Measurements from ENCODE around the gene ACCS.

- TF ChIP-seq POLR2A (IDR thresholded peaks at IDR 0.05; ENCODE audit: low read depth, low read length) = no peak
- no peak for TF ChIP-seq CTCF (conservative IDR thresholded peaks at IDR 0.05; ENCODE audit: low read depth, low read length)
- TF ChIP-seq FOS (IDR thresholded peaks at IDR 0.05; ENCODE audit: low read depth, low read length) = no peak
- TF ChIP-seq MAZ (IDR thresholded peaks at IDR 0.05; ENCODE audit: borderline replicate concordance, low read depth, low read length) = no peak
- no peak for TF ChIP-seq RCOR1 (IDR thresholded peaks at IDR 0.05; ENCODE audit: insufficient replicate concordance, low read length)
- TF ChIP-seq MAFK (IDR thresholded peaks at IDR 0.05; ENCODE audit: low read depth, low read length) = no peak
- no peak for TF ChIP-seq MXI1 (IDR thresholded peaks at IDR 0.05; ENCODE audit: borderline replicate concordance, low read depth, low read length)
- no peak for TF ChIP-seq SMC3 (IDR thresholded peaks at IDR 0.05; ENCODE audit: low read depth, low read length)
- TF ChIP-seq CEBPB (IDR thresholded peaks at IDR 0.05; ENCODE audit: low read depth, low read length) = no peak
- no peak for TF ChIP-seq NFE2L2 (IDR thresholded peaks at IDR 0.05; ENCODE audit: low read depth, low read length)
- TF ChIP-seq CHD1 (IDR thresholded peaks at IDR 0.05; ENCODE audit: low read depth, low read length) = no peak
- TF ChIP-seq RFX5 (IDR thresholded peaks at IDR 0.05; ENCODE audit: low read depth, low read length) = no peak
Observed at GRCh38 chr11:44127130-44127529, 61.1 kb downstream of the ACCS start.

All from IMR-90 (cell line).